ENCODE results near the gene DAGLA. TPM values are rescaled to one million over a fixed set of nuclear protein-coding genes. Genes with fewer than 3 reads are reported as not detected.

The DAGLA gene
- total RNA-seq, 1 experiment from 2014 or later: 4.5 TPM

DNA sequence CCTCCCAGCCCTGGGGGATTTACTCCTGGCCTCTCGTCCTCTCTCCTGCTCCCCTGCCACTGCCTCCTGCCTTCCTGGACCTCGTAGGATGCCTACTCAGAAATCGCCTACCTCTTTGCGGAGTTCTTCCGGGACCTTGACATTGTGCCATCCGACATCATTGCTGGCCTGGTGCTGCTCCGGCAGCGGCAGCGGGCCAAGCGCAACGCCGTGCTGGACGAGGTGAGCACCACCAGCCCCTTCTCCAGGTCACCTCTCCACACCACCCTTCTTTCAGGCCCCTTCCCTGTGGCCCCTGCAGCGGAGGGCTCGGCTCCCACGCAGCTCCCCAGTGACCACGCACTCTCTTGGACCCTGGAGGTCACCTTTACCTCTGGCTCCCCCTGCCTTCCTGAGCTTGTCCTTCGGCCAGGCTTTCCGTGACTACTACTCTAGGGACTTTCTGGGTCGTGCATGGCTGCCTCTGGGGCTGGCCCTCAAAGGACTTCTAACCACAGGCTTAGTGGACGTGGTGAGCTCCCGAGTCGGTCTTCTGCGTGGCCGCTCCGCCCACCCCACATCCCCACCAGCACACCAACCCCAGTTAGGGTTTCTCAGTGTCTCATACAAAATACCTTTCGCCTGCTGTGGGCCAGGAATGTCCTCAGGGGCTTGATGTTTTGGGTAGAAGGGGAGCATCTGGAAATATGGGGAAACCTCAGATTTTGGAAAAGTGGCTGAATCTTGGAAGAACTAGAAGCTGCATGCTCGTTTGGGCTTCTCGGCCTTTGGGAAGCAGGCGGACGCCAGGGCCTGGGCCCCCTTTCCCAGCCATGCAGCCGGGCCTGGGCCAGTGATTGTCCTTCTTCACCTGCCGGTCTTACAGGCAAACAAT lies 48.1 kb downstream of the DAGLA start:
- Mint-ChIP-seq H3K27ac (peak overlapping the region in 2 of 3 experiments; percentile 55 to 94; a peak in 2 of 7 replicates), H3K4me3 (no peak overlapping the region), H3K36me3 (ENCODE audit: insufficient read depth in 1 of 3, low read depth in 3 of 3) (peaks cover 8 to 22% (median 21%) of the 10 kb centered on the region in 3 experiments), H3K27me3 (ENCODE audit: low read depth) (no peaks in the 10 kb centered on the region), H3K9me3 (no peaks in the 10 kb centered on the region), H3K4me1 (peaks cover 0 to 2% of the 10 kb centered on the region in 2 experiments; a peak in 1 of 4 replicates)
- H3K23ac ChIP-seq (ENCODE audit: insufficient read length, low read depth, low read length): no peak overlapping the region
- H3K4me1 ChIP-seq (ENCODE audit: insufficient read depth, low read length): no peaks in the 10 kb centered on the region
- no peak overlapping the region for H4K8ac ChIP-seq (replicated peaks; ENCODE audit: insufficient read length, low read depth, low read length)
- TF ChIP-seq, protein P1, sequence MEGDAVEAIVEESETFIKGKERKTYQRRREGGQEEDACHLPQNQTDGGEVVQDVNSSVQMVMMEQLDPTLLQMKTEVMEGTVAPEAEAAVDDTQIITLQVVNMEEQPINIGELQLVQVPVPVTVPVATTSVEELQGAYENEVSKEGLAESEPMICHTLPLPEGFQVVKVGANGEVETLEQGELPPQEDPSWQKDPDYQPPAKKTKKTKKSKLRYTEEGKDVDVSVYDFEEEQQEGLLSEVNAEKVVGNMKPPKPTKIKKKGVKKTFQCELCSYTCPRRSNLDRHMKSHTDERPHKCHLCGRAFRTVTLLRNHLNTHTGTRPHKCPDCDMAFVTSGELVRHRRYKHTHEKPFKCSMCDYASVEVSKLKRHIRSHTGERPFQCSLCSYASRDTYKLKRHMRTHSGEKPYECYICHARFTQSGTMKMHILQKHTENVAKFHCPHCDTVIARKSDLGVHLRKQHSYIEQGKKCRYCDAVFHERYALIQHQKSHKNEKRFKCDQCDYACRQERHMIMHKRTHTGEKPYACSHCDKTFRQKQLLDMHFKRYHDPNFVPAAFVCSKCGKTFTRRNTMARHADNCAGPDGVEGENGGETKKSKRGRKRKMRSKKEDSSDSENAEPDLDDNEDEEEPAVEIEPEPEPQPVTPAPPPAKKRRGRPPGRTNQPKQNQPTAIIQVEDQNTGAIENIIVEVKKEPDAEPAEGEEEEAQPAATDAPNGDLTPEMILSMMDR (conservative IDR thresholded peaks at IDR 0.05): peak; percentile 38; the same call in 2 of the 3 replicates
- no peak overlapping the region for H2BK15ac ChIP-seq (ENCODE audit: low read depth, low read length)
- H3K79me2 ChIP-seq (ENCODE audit: insufficient read depth, low read length): no peaks in the 10 kb centered on the region
- no peaks in the 10 kb centered on the region for H3K23me2 ChIP-seq (ENCODE audit: insufficient read length, low read depth, low read length, poor library complexity, severe bottlenecking)
- no peak overlapping the region for H2AK5ac ChIP-seq (ENCODE audit: insufficient read length, low read length)
- DNase-seq: no peak
- no peak overlapping the region for H3K18ac ChIP-seq (ENCODE audit: insufficient read length, low read depth, low read length)
- no peak overlapping the region for H3K4ac ChIP-seq (ENCODE audit: low read depth, low read length)
- H4K91ac ChIP-seq (ENCODE audit: insufficient read length, low read depth, low read length): no peak overlapping the region
- H4K5ac ChIP-seq (ENCODE audit: insufficient read length, low read depth, low read length): no peak overlapping the region
- H3T11ph ChIP-seq (ENCODE audit: low read length): no peak overlapping the region
- no peaks in the 10 kb centered on the region for H3K27me3 ChIP-seq (ENCODE audit: insufficient read depth, low read length)
- H3K79me1 ChIP-seq (ENCODE audit: insufficient read depth, low read depth, low read length, poor library complexity, severe bottlenecking): no peaks in the 10 kb centered on the region
- no peak overlapping the region for H2BK12ac ChIP-seq (ENCODE audit: insufficient read length, low read depth, low read length)
- WGBS (ENCODE audit: extremely low coverage, insufficient read length, low lambda C conversion rate): no CpG with 5 or more reads among the region's 33 CpGs
- H4K20me1 ChIP-seq (ENCODE audit: control insufficient read depth, insufficient read depth, insufficient read length): no peaks in the 10 kb centered on the region
- no peak overlapping the region for H2BK5ac ChIP-seq (ENCODE audit: insufficient read length, low read length)
- H3K9me3 ChIP-seq (ENCODE audit: control insufficient read depth, low read depth, low read length): no peaks in the 10 kb centered on the region
- H2BK120ac ChIP-seq (ENCODE audit: low read depth, low read length, poor library complexity, severe bottlenecking): no peak overlapping the region
- H2AFZ ChIP-seq (ENCODE audit: low read length): no peak overlapping the region
- H3K14ac ChIP-seq (ENCODE audit: insufficient read depth, low read length): no peak overlapping the region
- no peak overlapping the region for H3K4me2 ChIP-seq (ENCODE audit: insufficient read depth, insufficient read length, low read length)
- H3K56ac ChIP-seq (ENCODE audit: insufficient read length, low read depth, low read length): no peak overlapping the region
- H2BK20ac ChIP-seq (ENCODE audit: low read depth, low read length, poor library complexity, severe bottlenecking): no peak overlapping the region
- no peak overlapping the region for H3K27ac ChIP-seq (ENCODE audit: insufficient read length, low read depth, low read length)
- H3K9ac ChIP-seq (ENCODE audit: extremely low read depth, insufficient read length, low read length): no peak overlapping the region

Measured in H9 (cell line).